ENCODE measurements around the gene KTN1.

DNA sequence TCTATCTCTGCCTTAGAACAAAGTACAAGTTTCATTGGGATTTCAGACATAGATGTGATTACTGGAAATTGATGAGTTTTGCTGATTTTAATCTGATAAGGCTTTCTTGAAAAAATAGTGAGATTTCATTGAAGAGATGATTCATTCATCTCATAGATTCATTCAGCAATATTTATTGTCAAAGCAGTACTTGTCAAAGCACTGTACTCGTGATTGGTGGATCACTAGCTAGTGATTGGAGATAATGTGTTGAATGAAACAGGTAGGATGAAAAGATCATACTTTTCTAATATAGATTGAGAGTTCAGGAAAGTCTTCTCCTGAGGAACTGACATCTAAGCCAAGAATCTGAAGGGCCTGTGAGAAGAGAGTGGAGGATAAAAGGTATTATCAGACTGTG is 71.0 kb downstream of the KTN1 start:
- TF ChIP-seq, protein P1, sequence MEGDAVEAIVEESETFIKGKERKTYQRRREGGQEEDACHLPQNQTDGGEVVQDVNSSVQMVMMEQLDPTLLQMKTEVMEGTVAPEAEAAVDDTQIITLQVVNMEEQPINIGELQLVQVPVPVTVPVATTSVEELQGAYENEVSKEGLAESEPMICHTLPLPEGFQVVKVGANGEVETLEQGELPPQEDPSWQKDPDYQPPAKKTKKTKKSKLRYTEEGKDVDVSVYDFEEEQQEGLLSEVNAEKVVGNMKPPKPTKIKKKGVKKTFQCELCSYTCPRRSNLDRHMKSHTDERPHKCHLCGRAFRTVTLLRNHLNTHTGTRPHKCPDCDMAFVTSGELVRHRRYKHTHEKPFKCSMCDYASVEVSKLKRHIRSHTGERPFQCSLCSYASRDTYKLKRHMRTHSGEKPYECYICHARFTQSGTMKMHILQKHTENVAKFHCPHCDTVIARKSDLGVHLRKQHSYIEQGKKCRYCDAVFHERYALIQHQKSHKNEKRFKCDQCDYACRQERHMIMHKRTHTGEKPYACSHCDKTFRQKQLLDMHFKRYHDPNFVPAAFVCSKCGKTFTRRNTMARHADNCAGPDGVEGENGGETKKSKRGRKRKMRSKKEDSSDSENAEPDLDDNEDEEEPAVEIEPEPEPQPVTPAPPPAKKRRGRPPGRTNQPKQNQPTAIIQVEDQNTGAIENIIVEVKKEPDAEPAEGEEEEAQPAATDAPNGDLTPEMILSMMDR (conservative IDR thresholded peaks at IDR 0.05; ENCODE audit: low read length): no peak
- no peak for TF ChIP-seq EZH2phosphoT487 (IDR thresholded peaks at IDR 0.05; ENCODE audit: borderline replicate concordance)

Measured in Loucy (cell line).